ENCODE measurements around the gene PFDN2. TPM values are rescaled to one million over a fixed set of nuclear protein-coding genes. Genes with fewer than 3 reads are reported as not detected.

The PFDN2 gene
- total and polyA plus RNA-seq, 10 of the 15 experiments (the other 5 are each of a cell fraction or from before 2014, with no cell fraction given): 30.0 to 141 (median 80.5) TPM

- TF ChIP-seq NR2F1 (conservative IDR thresholded peaks at IDR 0.05) (no peak), USF2 (IDR thresholded peaks at IDR 0.05; ENCODE audit: borderline replicate concordance, low read depth, low read length) (no peak)
These were observed 56.4 kb downstream of the PFDN2 start (continued) for GRCh38 chr1:161061419-161061818.

- Histone ChIP-seq H3K27me3 (replicated peaks in 1 of 2; ENCODE audit: control insufficient read depth in 2 of 2, insufficient read depth in 2 of 2, low read length in 1 of 2) (no peaks in the 10 kb centered on the region), H3K9me3 (replicated peaks; ENCODE audit: control insufficient read depth, insufficient read depth, low read length) (no peaks in the 10 kb centered on the region), H3K4me3 (no peak overlapping the region), H3K4me2 (ENCODE audit: control insufficient read depth, insufficient read depth) (no peak overlapping the region), H3K9ac (ENCODE audit: control insufficient read depth, insufficient read depth, low read length) (no peak overlapping the region), H2AFZ (ENCODE audit: control insufficient read depth, low read depth, low read length) (no peak overlapping the region), H3K36me3 (ENCODE audit: control insufficient read depth in 2 of 2, insufficient read depth in 2 of 2, low read length in 1 of 2) (peaks cover 10 to 12% of the 10 kb centered on the region in 2 experiments), H3K27ac (ENCODE audit: control insufficient read depth, insufficient read depth) (peak overlapping the region; percentile 40), H3K4me1 (ENCODE audit: control insufficient read depth, insufficient read depth, low read length) (peaks cover 9% of the 10 kb centered on the region; the same call in 1 of the 2 replicates), H4K20me1 (ENCODE audit: control insufficient read depth, insufficient read depth) (no peaks in the 10 kb centered on the region), H3K79me2 (ENCODE audit: control insufficient read depth, insufficient read depth, low read length) (peaks cover 25% of the 10 kb centered on the region)
- POLR2A ChIA-PET: interaction anchor here (1.1 to 1.6 kb wide), 2 partner anchors 12 to 27 kb away, joined by 3 to 15 read pairs; no protein-coding TSS in a partner anchor
- RAD21 ChIA-PET (ENCODE audit: unreplicated experiment): interaction anchor here (0.9 kb wide), 1 partner anchor 13 kb away, joined by 4 read pairs; no protein-coding TSS in a partner anchor
- WGBS (ENCODE audit: insufficient coverage, insufficient replicate concordance, low lambda C conversion rate, missing lambda C conversion rate): 95% methylated on average over 6 of the region's 6 CpGs
- intact Hi-C loops (cut with micrococcal nuclease; ENCODE audit: unreplicated experiment) (no loop called here), in situ Hi-C loops (cut with MboI) (no loop called here)
- ATAC-seq (no peak), DNase-seq (ENCODE audit: low read depth, low spot score) (no peak), FAIRE-seq (no peak)
- no TSS peak for BruUV-seq (replicated peaks)
- SMC1A ChIA-PET (ENCODE audit: uncharacterized antibody, unreplicated experiment): interaction anchor here (0.6 to 2.5 kb wide), 6 partner anchors 9 to 232 kb away, joined by 3 to 10 read pairs (median 4); partner anchors contain the start of genes ARHGAP30, KLHDC9 and USF1
- TF ChIP-seq JUND (IDR thresholded peaks at IDR 0.05; ENCODE audit: low read depth, low read length) (no peak), MXI1 (IDR thresholded peaks at IDR 0.05; ENCODE audit: low read depth, low read length) (no peak), EED (IDR thresholded peaks at IDR 0.05; ENCODE audit: low read depth) (no peak)
- CTCF ChIA-PET: interaction anchor here (1.0 to 1.2 kb wide), 3 partner anchors 12 to 69 kb away, joined by 3 to 4 read pairs (median 3); partner anchors contain the start of gene USF1
These were observed 58.5 kb downstream of the PFDN2 start for GRCh38 chr1:161059293-161059692.
